Astrocyte (in vitro differentiated cells and primary cell): ENCODE results near the gene CDNF.

Experiments
- EZH2 ChIP-seq: IDR thresholded peaks from 2 replicates; pipeline ENCODE4 v1.6.1; 2012; ENCODE audit warnings: mild to moderate bottlenecking, low read length, inconsistent platforms; ENCODE audit not compliant: insufficient read depth
- TF ChIP-seq, protein P1 (sequence below): IDR thresholded peaks from 2 replicates; pipeline ENCODE4 v1.5.1; 2011; ENCODE audit warnings: low read depth, mild to moderate bottlenecking, inconsistent platforms, low read length, moderate library complexity; ENCODE audit not compliant: insufficient read depth

DNA sequence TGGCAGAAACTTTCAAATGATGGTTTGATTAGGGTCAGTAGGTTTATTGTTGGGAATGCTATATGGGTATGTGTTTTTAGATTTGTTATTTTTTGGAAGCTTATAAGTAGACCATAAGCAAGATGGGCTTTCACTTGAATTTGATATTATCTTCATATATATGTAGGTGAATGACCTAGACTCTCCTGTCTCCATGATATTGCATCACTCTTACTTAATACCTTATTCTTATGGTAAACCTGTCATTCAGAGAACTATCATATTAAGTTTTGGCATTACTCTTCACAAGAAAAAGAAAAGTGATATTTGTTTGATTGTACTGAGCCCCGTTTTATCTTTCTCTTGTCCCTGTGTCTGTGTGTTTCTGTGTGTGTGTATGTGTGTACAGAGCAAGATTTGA lies 17.6 kb upstream of the CDNF start:
- TF ChIP-seq EZH2, result no peak
- TF ChIP-seq, protein P1, sequence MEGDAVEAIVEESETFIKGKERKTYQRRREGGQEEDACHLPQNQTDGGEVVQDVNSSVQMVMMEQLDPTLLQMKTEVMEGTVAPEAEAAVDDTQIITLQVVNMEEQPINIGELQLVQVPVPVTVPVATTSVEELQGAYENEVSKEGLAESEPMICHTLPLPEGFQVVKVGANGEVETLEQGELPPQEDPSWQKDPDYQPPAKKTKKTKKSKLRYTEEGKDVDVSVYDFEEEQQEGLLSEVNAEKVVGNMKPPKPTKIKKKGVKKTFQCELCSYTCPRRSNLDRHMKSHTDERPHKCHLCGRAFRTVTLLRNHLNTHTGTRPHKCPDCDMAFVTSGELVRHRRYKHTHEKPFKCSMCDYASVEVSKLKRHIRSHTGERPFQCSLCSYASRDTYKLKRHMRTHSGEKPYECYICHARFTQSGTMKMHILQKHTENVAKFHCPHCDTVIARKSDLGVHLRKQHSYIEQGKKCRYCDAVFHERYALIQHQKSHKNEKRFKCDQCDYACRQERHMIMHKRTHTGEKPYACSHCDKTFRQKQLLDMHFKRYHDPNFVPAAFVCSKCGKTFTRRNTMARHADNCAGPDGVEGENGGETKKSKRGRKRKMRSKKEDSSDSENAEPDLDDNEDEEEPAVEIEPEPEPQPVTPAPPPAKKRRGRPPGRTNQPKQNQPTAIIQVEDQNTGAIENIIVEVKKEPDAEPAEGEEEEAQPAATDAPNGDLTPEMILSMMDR, result no peak
